Parathyroid adenoma (tissue), 2 donors: Measurements from ENCODE around the gene GPX5.

Source experiments
- H2AFZ ChIP-seq: fragments of 300-600 bp; sonication (generic); one replicate; pipeline ENCODE4 v1.7.0; 2017; ENCODE audit warnings: antibody characterized with exemption, mild to moderate bottlenecking
- H3K27ac ChIP-seq: fragments of 300-600 bp; sonication (generic); one replicate; pipeline ENCODE4 v1.7.0; 2017
- H3K27me3 ChIP-seq: fragments of 300-600 bp; sonication (generic); one replicate; pipeline ENCODE4 v1.7.0; 2017; ENCODE audit warnings: low read length; ENCODE audit not compliant: control insufficient read depth, insufficient read depth
- H3K36me3 ChIP-seq: fragments of 300-600 bp; sonication (generic); one replicate; pipeline ENCODE4 v1.7.0; 2017; ENCODE audit warnings: low read length; ENCODE audit not compliant: control insufficient read depth, insufficient read depth
- H3K4me1 ChIP-seq: fragments of 300-600 bp; sonication (generic); one replicate; pipeline ENCODE4 v1.7.0; 2017; ENCODE audit warnings: control low read depth
- H3K4me2 ChIP-seq: fragments of 300-600 bp; sonication (generic); one replicate; pipeline ENCODE4 v1.7.0; 2017; ENCODE audit warnings: low read length
- H3K4me3 ChIP-seq: fragments of 300-600 bp; sonication (generic); one replicate; pipeline ENCODE4 v1.7.0; 2017; ENCODE audit warnings: low read depth, low read length
- H3K79me2 ChIP-seq: fragments of 300-600 bp; sonication (generic); one replicate; pipeline ENCODE4 v1.7.0; 2017; ENCODE audit warnings: control low read depth
- H3K9ac ChIP-seq: fragments of 300-600 bp; sonication (generic); one replicate; pipeline ENCODE4 v1.7.0; 2017; ENCODE audit warnings: mild to moderate bottlenecking
- H3K9me3 ChIP-seq: fragments of 300-600 bp; sonication (generic); one replicate; pipeline ENCODE4 v1.7.0; 2017; ENCODE audit warnings: low read length; ENCODE audit not compliant: control insufficient read depth
- CTCF ChIP-seq: fragments of 300-600 bp; sonication (generic); IDR thresholded peaks from one replicate; pipeline ENCODE4 v1.7.0; 2017; ENCODE audit warnings: antibody characterized with exemption, mild to moderate bottlenecking
- donor health status: primary hyperparathyroidism.

GPX5 gene

GRCh38 chr6:28551891-28552666, 26.4 kb downstream of the GPX5 start:
- H3K79me2 ChIP-seq = no peaks in the 10 kb centered on the region
- no peak overlapping the region for H3K27ac ChIP-seq
- no peaks in the 10 kb centered on the region for H3K4me1 ChIP-seq
- H3K4me2 ChIP-seq = no peak overlapping the region
- no peaks in the 10 kb centered on the region for H3K27me3 ChIP-seq
- no peak overlapping the region for H3K9ac ChIP-seq
- no peak overlapping the region for H2AFZ ChIP-seq
- TF ChIP-seq CTCF = no peak
- no peak overlapping the region for H3K4me3 ChIP-seq
- no peaks in the 10 kb centered on the region for H3K9me3 ChIP-seq
- H3K36me3 ChIP-seq = no peaks in the 10 kb centered on the region

DNA sequence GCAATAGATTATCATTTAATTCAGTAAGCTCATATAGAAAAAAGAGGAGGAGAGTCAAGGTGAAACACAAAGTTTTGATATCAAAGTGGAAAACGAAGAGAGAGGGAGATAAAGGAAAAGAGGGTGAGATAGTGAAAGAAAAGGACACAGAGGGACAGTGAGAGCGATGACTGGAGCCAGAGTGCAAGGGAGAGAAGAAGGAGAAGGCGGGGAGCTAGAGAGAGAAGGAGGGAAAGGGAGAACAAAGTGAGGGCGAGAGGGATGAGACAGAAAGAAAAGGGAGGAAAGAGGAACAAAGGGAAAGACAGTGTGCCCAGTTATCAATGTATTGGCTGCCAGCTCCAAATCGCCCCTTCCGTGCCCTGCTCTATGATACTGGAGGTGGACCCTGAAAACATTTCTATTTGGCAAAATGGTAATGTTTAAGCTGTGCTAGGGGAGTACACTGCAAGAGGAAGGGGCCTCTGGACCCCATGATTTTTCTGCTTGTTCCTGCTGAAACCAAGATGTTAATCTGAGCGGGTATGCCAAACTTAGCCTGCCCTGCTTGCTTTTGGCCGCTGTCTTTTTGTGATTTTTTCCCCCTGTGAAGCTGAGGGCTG, 27.8 kb downstream of the GPX5 start:
- H3K27ac ChIP-seq = no peak overlapping the region
- no peaks in the 10 kb centered on the region for H3K27me3 ChIP-seq
- no peaks in the 10 kb centered on the region for H3K9me3 ChIP-seq
- H3K9ac ChIP-seq = no peak overlapping the region
- peak overlapping the region; percentile 9 for H2AFZ ChIP-seq
- H3K4me1 ChIP-seq = no peaks in the 10 kb centered on the region
- peak overlapping the region; percentile 73 for H3K4me2 ChIP-seq
- H3K79me2 ChIP-seq = no peaks in the 10 kb centered on the region
- TF ChIP-seq CTCF = no peak
- no peaks in the 10 kb centered on the region for H3K36me3 ChIP-seq
- H3K4me3 ChIP-seq = peak overlapping the region; percentile 41

- peak overlapping the region; percentile 73 for H3K4me2 ChIP-seq
- H3K79me2 ChIP-seq = no peaks in the 10 kb centered on the region
- TF ChIP-seq CTCF = no peak
- H3K27ac ChIP-seq = no peak overlapping the region
- H3K9ac ChIP-seq = no peak overlapping the region
- H3K27me3 ChIP-seq = no peaks in the 10 kb centered on the region
- H3K36me3 ChIP-seq = no peaks in the 10 kb centered on the region
- H3K4me1 ChIP-seq = no peaks in the 10 kb centered on the region
- H3K9me3 ChIP-seq = no peaks in the 10 kb centered on the region
- peak overlapping the region; percentile 9 for H2AFZ ChIP-seq
- peak overlapping the region; percentile 41 for H3K4me3 ChIP-seq
These were observed 28.6 kb downstream of the GPX5 start for GRCh38 chr6:28553986-28554881.

DNA sequence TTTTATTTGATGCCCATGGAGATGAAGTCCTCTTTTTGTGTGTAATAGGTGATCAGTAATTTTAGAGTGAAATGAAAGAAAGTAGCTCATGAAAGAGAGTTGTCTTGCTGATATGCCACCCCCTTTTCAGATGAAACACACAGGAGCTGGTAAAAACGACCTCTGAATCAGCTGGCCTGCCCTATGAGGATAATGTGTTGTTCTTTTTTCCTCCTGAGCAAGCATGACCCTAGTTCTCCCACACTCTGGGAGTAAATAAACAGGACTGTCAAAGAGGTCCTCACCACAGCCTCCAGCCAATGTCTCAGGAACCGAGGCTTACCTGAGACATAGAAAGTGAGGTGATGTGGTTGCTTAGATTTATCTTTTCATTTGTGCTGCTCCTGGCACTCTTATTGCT, 29.5 kb downstream of the GPX5 start:
- no peak for TF ChIP-seq CTCF
- no peaks in the 10 kb centered on the region for H3K4me1 ChIP-seq
- no peak overlapping the region for H3K4me3 ChIP-seq
- H3K9ac ChIP-seq = no peak overlapping the region
- H3K27ac ChIP-seq = no peak overlapping the region
- H3K36me3 ChIP-seq = no peaks in the 10 kb centered on the region
- H2AFZ ChIP-seq = no peak overlapping the region
- H3K4me2 ChIP-seq = no peak overlapping the region
- H3K9me3 ChIP-seq = no peaks in the 10 kb centered on the region
- H3K79me2 ChIP-seq = no peaks in the 10 kb centered on the region
- H3K27me3 ChIP-seq = no peaks in the 10 kb centered on the region
